Tibial nerve (tissue), 4 donors: Measurements from ENCODE around the gene PIK3CD.

Source experiments
- CTCF ChIP-seq, 5 experiments: fragments of 200-600 bp in 3 of 5; fragments of 450-650 bp in 2 of 5; sonication (generic) in 3 of 5; IDR thresholded peaks; one replicate each; pipeline ENCODE4 v1.5.1; 2016 to 2019; ENCODE audit warnings: antibody characterized with exemption in 5 of 5, mild to moderate bottlenecking in 3 of 5, moderate library complexity in 2 of 5
- EP300 ChIP-seq, 2 donors: sonication (generic); formaldehyde crosslinking; IDR thresholded peaks; one replicate each; pipeline ENCODE4 v1.6.1; 2017; ENCODE audit warnings: antibody characterized with exemption in 2 of 2, mild to moderate bottlenecking in 1 of 2

GRCh38 chr1:9723926-9724325 lies 72.4 kb downstream of the PIK3CD start:
- no peak for TF ChIP-seq CTCF (IDR thresholded peaks at IDR 0.05)
- TF ChIP-seq EP300 (IDR thresholded peaks at IDR 0.05) = no peak
